ENCODE data around the gene LIN7B. TPM values are rescaled to one million over a fixed set of nuclear protein-coding genes. Genes with fewer than 3 reads are reported as not detected.
A peak's percentile ranks its signal among the peaks of the same experiment; 100 is the strongest.

Gene LIN7B
- total and polyA plus RNA-seq, 2 of the 13 experiments (the other 11 are each of a cell fraction or from before 2014, with no cell fraction given), result 5.3 to 7.6 TPM

DNA sequence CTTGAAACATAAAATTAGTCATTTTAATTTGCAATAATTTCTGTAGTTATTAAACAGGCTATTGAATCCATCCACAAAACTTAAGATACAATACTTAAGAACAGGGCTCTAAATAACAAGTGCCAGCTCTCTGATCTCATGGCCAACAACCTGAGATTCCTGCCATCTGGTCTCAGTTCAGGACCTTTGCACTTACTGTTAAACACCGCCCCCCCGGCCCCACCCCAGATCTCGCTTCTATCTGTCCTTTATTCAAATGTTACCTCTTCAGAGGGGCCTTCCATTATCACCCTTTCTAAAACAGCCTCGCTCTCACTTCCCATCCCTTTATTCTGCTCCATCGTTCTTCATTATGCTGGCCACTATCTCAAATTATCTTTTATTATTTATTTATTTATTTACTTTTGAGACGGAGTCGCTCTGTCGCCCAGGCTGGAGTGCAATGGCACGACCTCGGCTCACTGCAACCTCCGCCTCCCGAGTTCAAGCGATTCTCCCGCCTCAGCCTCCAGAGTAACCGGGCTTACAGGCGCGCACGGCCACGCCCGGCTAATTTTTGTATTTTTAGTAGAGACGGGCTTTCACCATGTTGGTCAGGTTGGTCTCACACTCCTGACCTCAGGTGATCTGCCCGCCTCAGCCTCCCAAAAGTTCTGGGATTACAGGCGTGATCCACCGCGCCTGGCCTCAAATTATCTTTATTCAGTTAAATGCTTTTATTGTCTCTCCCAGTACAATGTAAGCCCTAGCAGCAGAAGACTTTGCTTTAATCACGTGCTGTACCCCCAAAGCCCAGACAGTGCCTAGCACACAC, 29.8 kb upstream of the LIN7B start (continued):
- TF ChIP-seq, protein P1, sequence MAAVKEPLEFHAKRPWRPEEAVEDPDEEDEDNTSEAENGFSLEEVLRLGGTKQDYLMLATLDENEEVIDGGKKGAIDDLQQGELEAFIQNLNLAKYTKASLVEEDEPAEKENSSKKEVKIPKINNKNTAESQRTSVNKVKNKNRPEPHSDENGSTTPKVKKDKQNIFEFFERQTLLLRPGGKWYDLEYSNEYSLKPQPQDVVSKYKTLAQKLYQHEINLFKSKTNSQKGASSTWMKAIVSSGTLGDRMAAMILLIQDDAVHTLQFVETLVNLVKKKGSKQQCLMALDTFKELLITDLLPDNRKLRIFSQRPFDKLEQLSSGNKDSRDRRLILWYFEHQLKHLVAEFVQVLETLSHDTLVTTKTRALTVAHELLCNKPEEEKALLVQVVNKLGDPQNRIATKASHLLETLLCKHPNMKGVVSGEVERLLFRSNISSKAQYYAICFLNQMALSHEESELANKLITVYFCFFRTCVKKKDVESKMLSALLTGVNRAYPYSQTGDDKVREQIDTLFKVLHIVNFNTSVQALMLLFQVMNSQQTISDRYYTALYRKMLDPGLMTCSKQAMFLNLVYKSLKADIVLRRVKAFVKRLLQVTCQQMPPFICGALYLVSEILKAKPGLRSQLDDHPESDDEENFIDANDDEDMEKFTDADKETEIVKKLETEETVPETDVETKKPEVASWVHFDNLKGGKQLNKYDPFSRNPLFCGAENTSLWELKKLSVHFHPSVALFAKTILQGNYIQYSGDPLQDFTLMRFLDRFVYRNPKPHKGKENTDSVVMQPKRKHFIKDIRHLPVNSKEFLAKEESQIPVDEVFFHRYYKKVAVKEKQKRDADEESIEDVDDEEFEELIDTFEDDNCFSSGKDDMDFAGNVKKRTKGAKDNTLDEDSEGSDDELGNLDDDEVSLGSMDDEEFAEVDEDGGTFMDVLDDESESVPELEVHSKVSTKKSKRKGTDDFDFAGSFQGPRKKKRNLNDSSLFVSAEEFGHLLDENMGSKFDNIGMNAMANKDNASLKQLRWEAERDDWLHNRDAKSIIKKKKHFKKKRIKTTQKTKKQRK (IDR thresholded peaks at IDR 0.05; ENCODE audit: low read length), result no peak
- no peak for TF ChIP-seq ZFP37 (CRISPR knock-in tag; IDR thresholded peaks at IDR 0.05; ENCODE audit: borderline replicate concordance)
- no peak for TF ChIP-seq ZNF547 (CRISPR knock-in tag; IDR thresholded peaks at IDR 0.05)
- TF ChIP-seq ZNF337 (CRISPR knock-in tag; IDR thresholded peaks at IDR 0.05; ENCODE audit: borderline replicate concordance, low read depth), result no peak
- TF ChIP-seq ZBTB42 (CRISPR knock-in tag; IDR thresholded peaks at IDR 0.05), result 0 out of 2 replicates have a peak, but pooled peaks have one; percentile 18
- no peak for TF ChIP-seq DR1 (CRISPR knock-in tag; IDR thresholded peaks at IDR 0.05)
- TF ChIP-seq ZNF333 (CRISPR knock-in tag; IDR thresholded peaks at IDR 0.05; ENCODE audit: borderline replicate concordance), result 0 out of 2 replicates have a peak, but pooled peaks have one; percentile 34
- TF ChIP-seq PCBP1 (IDR thresholded peaks at IDR 0.05; ENCODE audit: borderline replicate concordance, low read depth, low read length), result no peak
- TF ChIP-seq ZNF703 (CRISPR knock-in tag; IDR thresholded peaks at IDR 0.05; ENCODE audit: borderline replicate concordance), result no peak
- TF ChIP-seq, protein P2, sequence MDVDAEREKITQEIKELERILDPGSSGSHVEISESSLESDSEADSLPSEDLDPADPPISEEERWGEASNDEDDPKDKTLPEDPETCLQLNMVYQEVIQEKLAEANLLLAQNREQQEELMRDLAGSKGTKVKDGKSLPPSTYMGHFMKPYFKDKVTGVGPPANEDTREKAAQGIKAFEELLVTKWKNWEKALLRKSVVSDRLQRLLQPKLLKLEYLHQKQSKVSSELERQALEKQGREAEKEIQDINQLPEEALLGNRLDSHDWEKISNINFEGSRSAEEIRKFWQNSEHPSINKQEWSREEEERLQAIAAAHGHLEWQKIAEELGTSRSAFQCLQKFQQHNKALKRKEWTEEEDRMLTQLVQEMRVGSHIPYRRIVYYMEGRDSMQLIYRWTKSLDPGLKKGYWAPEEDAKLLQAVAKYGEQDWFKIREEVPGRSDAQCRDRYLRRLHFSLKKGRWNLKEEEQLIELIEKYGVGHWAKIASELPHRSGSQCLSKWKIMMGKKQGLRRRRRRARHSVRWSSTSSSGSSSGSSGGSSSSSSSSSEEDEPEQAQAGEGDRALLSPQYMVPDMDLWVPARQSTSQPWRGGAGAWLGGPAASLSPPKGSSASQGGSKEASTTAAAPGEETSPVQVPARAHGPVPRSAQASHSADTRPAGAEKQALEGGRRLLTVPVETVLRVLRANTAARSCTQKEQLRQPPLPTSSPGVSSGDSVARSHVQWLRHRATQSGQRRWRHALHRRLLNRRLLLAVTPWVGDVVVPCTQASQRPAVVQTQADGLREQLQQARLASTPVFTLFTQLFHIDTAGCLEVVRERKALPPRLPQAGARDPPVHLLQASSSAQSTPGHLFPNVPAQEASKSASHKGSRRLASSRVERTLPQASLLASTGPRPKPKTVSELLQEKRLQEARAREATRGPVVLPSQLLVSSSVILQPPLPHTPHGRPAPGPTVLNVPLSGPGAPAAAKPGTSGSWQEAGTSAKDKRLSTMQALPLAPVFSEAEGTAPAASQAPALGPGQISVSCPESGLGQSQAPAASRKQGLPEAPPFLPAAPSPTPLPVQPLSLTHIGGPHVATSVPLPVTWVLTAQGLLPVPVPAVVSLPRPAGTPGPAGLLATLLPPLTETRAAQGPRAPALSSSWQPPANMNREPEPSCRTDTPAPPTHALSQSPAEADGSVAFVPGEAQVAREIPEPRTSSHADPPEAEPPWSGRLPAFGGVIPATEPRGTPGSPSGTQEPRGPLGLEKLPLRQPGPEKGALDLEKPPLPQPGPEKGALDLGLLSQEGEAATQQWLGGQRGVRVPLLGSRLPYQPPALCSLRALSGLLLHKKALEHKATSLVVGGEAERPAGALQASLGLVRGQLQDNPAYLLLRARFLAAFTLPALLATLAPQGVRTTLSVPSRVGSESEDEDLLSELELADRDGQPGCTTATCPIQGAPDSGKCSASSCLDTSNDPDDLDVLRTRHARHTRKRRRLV (CRISPR knock-in tag; IDR thresholded peaks at IDR 0.05), result no peak
- TF ChIP-seq LCORL (IDR thresholded peaks at IDR 0.05), result no peak
- TF ChIP-seq LCORL (CRISPR knock-in tag; IDR thresholded peaks at IDR 0.05), result no peak
- no peak for TF ChIP-seq MXI1 (IDR thresholded peaks at IDR 0.05; ENCODE audit: borderline replicate concordance, low read depth, low read length)
- TF ChIP-seq ZBTB7A (CRISPR knock-in tag; IDR thresholded peaks at IDR 0.05), result no peak
- no peak for TF ChIP-seq TOE1 (CRISPR knock-in tag; IDR thresholded peaks at IDR 0.05)

Measured in HepG2 (cell line).